Vagina (tissue), 2 donors: Measurements from ENCODE around the gene DLG2.

ENCODE experiments used
- CTCF ChIP-seq, 3 experiments: fragments of 450-650 bp in 2 of 3; fragments of 200-600 bp in 1 of 3; sonication (generic) in 1 of 3; IDR thresholded peaks; one replicate each; pipeline ENCODE4 v1.5.1; 2017 to 2019; ENCODE audit warnings: antibody characterized with exemption in 3 of 3, mild to moderate bottlenecking in 2 of 3, moderate library complexity in 2 of 3
- POLR2AphosphoS5 ChIP-seq, 2 donors: sonication (generic); formaldehyde crosslinking; IDR thresholded peaks; one replicate each; pipeline ENCODE4 v1.9.0; 2017; ENCODE audit warnings: antibody characterized with exemption in 2 of 2, mild to moderate bottlenecking in 2 of 2, low read depth in 1 of 2; ENCODE audit not compliant: insufficient read depth in 1 of 2

GRCh38 chr11:84691830-84692229, 935.3 kb downstream of the DLG2 start:
- TF ChIP-seq POLR2AphosphoS5 (IDR thresholded peaks at IDR 0.05; ENCODE audit: insufficient read depth in 1 of 2, low read depth in 1 of 2) (no peak), CTCF (IDR thresholded peaks at IDR 0.05) (no peak)
